Left forelimb (tissue), 1 donor: ENCODE results near the gene CACNB2.
"Not testable (repeated sequence)": the region's sequence is repeated elsewhere in the genome, so short reads cannot be mapped to it uniquely, and the experiment has no call there.

Experiments
- DNase-seq: peaks from one replicate; pipeline ENCODE4 v3.0.0-alpha.2; 2018; ENCODE audit warnings: low spot score

CACNB2 gene

GRCh38 chr10:18570386-18570785 lies 430.2 kb downstream of the CACNB2 start:
- not testable (repeated sequence) for DNase-seq

- no peak for DNase-seq
Measured at GRCh38 chr10:18571076-18571475, 430.9 kb downstream of the CACNB2 start.

- DNase-seq, result no peak
Measured at GRCh38 chr10:18571780-18572179, 431.6 kb downstream of the CACNB2 start.

- DNase-seq, result no peak
Measured at GRCh38 chr10:18572959-18573561, 432.8 kb downstream of the CACNB2 start.

- no peak for DNase-seq
Measured at GRCh38 chr10:18576586-18576985, 436.4 kb downstream of the CACNB2 start.

GRCh38 chr10:18577823-18578685 lies 437.8 kb downstream of the CACNB2 start:
- DNase-seq, result no peak

GRCh38 chr10:18582803-18583202 lies 442.6 kb downstream of the CACNB2 start:
- DNase-seq, result no peak

GRCh38 chr10:18583575-18584270 lies 443.5 kb downstream of the CACNB2 start:
- no peak for DNase-seq

- not testable (repeated sequence) for DNase-seq
Measured at GRCh38 chr10:18586637-18587036, 446.4 kb downstream of the CACNB2 start.

GRCh38 chr10:18591141-18591540 lies 450.9 kb downstream of the CACNB2 start:
- not testable (repeated sequence) for DNase-seq
